Osteocyte (in vitro differentiated cells): Measurements from ENCODE around the gene ERI3. TPM values are rescaled to one million over a fixed set of nuclear protein-coding genes. Genes with fewer than 3 reads are reported as not detected.

Source experiments
- DNase-seq: peaks from one replicate; pipeline ENCODE4 v3.0.0; 2021; ENCODE audit warnings: mixed read lengths; ENCODE audit not compliant: unreplicated experiment; ENCODE audit errors: extremely low spot score
- H3K27ac Mint-ChIP-seq: one replicate; pipeline ENCODE4 v1.8.0; 2021; ENCODE audit warnings: mild to moderate bottlenecking, mixed read lengths; ENCODE audit not compliant: unreplicated experiment
- H3K27me3 Mint-ChIP-seq: one replicate; pipeline ENCODE4 v1.8.0; 2021; ENCODE audit warnings: mixed read lengths; ENCODE audit not compliant: unreplicated experiment
- H3K36me3 Mint-ChIP-seq: one replicate; pipeline ENCODE4 v1.8.0; 2021; ENCODE audit warnings: mixed read lengths; ENCODE audit not compliant: unreplicated experiment
- H3K4me1 Mint-ChIP-seq: one replicate; pipeline ENCODE4 v1.8.0; 2021; ENCODE audit warnings: mixed read lengths; ENCODE audit not compliant: unreplicated experiment
- H3K4me3 Mint-ChIP-seq: one replicate; pipeline ENCODE4 v1.8.0; 2021; ENCODE audit warnings: mild to moderate bottlenecking, moderate library complexity, mixed read lengths; ENCODE audit not compliant: unreplicated experiment
- H3K9me3 Mint-ChIP-seq: one replicate; pipeline ENCODE4 v1.8.0; 2021; ENCODE audit warnings: mixed read lengths; ENCODE audit not compliant: unreplicated experiment
- total RNA-seq: library from RNA; stranded (reverse); gene quantifications from 2 replicates; pipeline ENCODE4 v1.2.1, GENCODE V29; 2021
- TF ChIP-seq, protein P1 (sequence below): fragments of 200-600 bp; sonication (generic); IDR thresholded peaks from 2 replicates; pipeline ENCODE4 v1.5.0; 2021; ENCODE audit warnings: antibody characterized with exemption, mild to moderate bottlenecking, moderate library complexity

Gene ERI3
- total RNA-seq, 1 donor from 2014 or later = 58.6 TPM

- Mint-ChIP-seq H3K27me3 (no peaks in the 10 kb centered on the region), H3K36me3 (no peaks in the 10 kb centered on the region), H3K4me3 (no peak overlapping the region), H3K9me3 (no peaks in the 10 kb centered on the region), H3K4me1 (no peaks in the 10 kb centered on the region), H3K27ac (no peak overlapping the region)
- TF ChIP-seq, protein P1, sequence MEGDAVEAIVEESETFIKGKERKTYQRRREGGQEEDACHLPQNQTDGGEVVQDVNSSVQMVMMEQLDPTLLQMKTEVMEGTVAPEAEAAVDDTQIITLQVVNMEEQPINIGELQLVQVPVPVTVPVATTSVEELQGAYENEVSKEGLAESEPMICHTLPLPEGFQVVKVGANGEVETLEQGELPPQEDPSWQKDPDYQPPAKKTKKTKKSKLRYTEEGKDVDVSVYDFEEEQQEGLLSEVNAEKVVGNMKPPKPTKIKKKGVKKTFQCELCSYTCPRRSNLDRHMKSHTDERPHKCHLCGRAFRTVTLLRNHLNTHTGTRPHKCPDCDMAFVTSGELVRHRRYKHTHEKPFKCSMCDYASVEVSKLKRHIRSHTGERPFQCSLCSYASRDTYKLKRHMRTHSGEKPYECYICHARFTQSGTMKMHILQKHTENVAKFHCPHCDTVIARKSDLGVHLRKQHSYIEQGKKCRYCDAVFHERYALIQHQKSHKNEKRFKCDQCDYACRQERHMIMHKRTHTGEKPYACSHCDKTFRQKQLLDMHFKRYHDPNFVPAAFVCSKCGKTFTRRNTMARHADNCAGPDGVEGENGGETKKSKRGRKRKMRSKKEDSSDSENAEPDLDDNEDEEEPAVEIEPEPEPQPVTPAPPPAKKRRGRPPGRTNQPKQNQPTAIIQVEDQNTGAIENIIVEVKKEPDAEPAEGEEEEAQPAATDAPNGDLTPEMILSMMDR = no peak
- DNase-seq = no peak
These were observed 104.8 kb downstream of the ERI3 start for GRCh38 chr1:44250068-44250781.

GRCh38 chr1:44249543-44249942, 105.5 kb downstream of the ERI3 start:
- Mint-ChIP-seq H3K27me3 (no peaks in the 10 kb centered on the region), H3K27ac (no peak overlapping the region), H3K4me1 (no peaks in the 10 kb centered on the region), H3K4me3 (no peak overlapping the region), H3K9me3 (no peaks in the 10 kb centered on the region), H3K36me3 (no peaks in the 10 kb centered on the region)
- no peak for DNase-seq
- TF ChIP-seq, protein P1 = no peak

DNA sequence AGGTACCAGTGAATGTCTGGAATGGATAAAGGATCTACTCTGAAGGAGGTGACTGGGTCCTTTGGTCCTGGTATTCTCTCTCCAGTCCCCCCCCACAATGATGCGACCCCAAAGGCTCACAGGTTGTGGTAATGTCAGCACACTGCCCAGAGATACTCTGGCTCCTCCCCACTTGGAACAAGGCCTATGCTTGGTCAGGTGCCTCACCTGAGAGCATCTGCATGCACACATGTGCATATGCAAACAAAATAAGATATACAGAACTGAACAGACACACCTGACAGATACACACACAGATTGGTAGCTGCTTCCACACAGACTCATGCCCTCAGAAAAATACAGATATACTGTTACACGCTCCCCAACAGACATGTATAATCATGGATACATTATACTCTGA, 108.3 kb downstream of the ERI3 start:
- DNase-seq = no peak
- Mint-ChIP-seq H3K4me1 (no peaks in the 10 kb centered on the region), H3K27ac (no peak overlapping the region), H3K9me3 (no peaks in the 10 kb centered on the region), H3K4me3 (no peak overlapping the region), H3K36me3 (peaks cover 9% of the 10 kb centered on the region), H3K27me3 (no peaks in the 10 kb centered on the region)
- TF ChIP-seq, protein P1 = no peak

DNA sequence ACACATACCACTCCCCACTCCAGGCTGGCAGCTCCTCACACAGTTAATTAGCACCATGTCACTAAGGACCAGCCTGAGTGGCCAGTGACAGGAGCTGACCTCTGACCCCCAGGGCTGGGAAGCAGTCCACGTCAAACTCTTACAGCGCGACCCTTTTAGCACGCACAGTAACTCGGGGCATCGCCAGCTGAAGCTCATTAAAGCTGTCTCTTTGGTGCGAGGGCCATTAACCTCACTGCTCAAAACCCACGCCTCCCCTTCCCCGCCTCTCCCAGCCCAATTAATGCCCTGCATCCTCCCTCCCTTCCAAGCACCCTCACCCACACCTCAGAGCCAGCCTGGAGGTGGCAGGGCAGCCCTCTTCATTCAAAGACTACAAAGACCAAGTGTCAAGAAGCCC, 110.1 kb downstream of the ERI3 start:
- no peak for DNase-seq
- Mint-ChIP-seq H3K27ac (no peak overlapping the region), H3K36me3 (peaks cover 11% of the 10 kb centered on the region), H3K9me3 (no peaks in the 10 kb centered on the region), H3K4me3 (no peak overlapping the region), H3K4me1 (peaks cover 13% of the 10 kb centered on the region), H3K27me3 (no peaks in the 10 kb centered on the region)
- TF ChIP-seq, protein P1 = no peak

DNA sequence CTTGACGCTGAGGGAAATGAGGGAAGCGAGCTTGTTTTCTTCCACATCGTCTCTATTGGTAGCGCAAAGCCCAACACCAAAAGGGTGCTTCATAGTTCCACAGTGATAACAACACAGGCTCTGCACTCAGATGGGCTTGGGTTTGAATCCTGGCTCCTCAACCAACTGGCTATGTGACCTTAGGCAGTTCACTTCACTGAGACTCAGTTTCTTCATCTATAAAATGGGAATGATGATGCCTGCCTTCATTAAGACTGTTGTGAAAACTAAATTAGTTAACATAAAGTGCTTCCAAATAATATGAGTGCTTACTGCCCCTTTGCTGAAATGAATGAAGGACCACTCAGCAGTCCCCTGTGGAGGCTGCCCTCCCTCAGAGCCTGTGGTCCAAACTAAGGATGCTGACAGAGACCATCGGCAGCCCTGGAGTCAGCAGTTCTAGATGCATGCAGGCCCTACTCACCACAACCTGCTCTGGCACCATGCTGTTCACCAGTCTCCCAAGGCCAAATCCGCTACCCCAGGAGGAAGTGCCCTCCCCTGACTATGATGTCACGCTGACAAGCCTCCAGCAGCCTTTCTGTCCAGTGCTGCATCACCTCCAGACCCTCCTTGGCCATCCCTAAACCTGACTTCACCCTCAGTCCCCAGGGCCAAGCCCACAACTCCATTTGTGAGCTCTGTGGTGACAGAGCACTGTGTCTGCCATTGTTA, 111.1 kb downstream of the ERI3 start:
- Mint-ChIP-seq H3K4me3 (no peak overlapping the region), H3K27me3 (no peaks in the 10 kb centered on the region)

More for the DNA sequence above, 111.1 kb downstream of the ERI3 start:
- no peak for DNase-seq
- peaks cover 11% of the 10 kb centered on the region for H3K36me3 Mint-ChIP-seq
- H3K4me1 Mint-ChIP-seq = peaks cover 23% of the 10 kb centered on the region
- no peaks in the 10 kb centered on the region for H3K9me3 Mint-ChIP-seq
- TF ChIP-seq, protein P1 = no peak
- H3K27ac Mint-ChIP-seq = no peak overlapping the region
